ENCODE results near the gene PCYOX1L. TPM values are rescaled to one million over a fixed set of nuclear protein-coding genes. Genes with fewer than 3 reads are reported as not detected.
A peak's percentile ranks its signal among the peaks of the same experiment; 100 is the strongest.
"Not testable (repeated sequence)": the region's sequence is repeated elsewhere in the genome, so short reads cannot be mapped to it uniquely, and the experiment has no call there.

PCYOX1L gene
- total RNA-seq, 1 experiment from 2014 or later, result 2.9 TPM

DNA sequence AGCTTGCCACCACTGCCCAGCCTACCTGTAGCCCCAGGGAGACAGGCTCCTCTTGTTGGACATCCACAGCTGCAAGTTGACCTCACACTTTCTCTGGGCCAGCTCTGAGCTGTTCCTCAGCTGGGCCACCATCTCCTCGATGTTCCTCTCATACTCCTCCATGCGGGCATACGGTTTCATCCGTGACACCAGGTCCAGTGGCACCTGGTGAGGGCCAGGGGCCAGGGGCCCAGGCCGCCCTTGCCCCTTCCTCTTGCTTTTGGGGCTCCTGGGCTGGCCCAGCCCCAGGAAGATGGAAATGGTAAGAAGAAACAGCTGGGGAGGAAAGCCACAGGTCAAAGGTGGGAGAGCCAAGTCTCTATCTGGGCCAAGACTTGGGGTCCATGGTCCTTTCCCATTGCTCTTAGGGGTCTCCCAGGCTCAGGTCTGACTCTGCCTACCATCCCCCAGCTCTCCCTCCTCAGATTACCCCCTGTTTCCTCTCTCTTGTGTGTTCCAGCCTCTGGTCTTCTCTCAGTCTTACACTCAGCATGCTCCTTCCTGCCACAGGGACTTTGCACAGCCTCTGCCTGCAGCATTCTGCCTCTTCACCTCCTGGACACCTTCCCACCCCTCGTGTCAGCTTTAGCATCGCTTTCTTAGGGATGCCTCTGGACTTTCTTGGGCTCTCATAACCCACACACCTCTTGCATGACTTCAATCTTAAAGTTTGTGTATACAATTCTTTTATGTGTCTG is 19.0 kb downstream of the PCYOX1L start:
- in situ Hi-C loops (cut with HindIII; ENCODE audit: low pct_unique_long_range_greater_than_20kb, low sequenced_read_pairs), result no loop called here
- no peak for DNase-seq (ENCODE audit: low read depth, low spot score)

DNA sequence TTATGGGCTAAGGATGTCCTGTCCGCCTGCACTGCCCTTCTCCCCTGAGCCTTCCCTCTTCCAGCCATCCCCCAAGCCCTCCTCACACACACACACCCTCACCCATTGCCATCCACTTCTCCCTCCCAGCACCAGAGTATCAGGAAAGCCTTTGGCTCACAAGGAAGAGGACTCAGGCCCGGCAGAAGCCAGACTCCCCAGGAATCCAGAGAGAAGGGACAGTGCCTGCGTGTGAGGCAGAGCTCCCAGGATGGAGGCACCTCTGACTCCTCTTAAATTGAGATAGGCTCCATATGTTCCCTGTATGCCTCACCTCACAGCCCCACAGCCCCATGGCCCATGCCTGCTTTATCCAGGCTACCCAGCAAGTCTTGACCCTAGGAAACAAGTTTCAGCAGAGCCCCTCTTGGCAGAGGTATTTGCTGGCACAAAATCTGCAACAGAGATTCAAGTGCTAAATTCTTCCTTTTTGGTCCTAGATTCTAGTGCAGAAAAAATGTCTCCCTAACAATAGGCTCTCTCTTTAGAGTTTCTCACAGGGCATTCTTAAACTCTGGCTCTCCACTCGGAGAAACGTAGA is 20.5 kb downstream of the PCYOX1L start:
- no peak for DNase-seq (ENCODE audit: low read depth, low spot score)
- in situ Hi-C loops (cut with HindIII; ENCODE audit: low pct_unique_long_range_greater_than_20kb, low sequenced_read_pairs), result no loop called here

GRCh38 chr5:149379177-149379761 is 21.4 kb downstream of the PCYOX1L start, which contains the start of gene IL17B:
Gene IL17B (minus strand): TSS chr5:149379292. CDS start chr5:149379225, 67 bp downstream.
- in situ Hi-C loops (cut with HindIII; ENCODE audit: low pct_unique_long_range_greater_than_20kb, low sequenced_read_pairs), result no loop called here
- DNase-seq (ENCODE audit: low read depth, low spot score), result no peak

DNA sequence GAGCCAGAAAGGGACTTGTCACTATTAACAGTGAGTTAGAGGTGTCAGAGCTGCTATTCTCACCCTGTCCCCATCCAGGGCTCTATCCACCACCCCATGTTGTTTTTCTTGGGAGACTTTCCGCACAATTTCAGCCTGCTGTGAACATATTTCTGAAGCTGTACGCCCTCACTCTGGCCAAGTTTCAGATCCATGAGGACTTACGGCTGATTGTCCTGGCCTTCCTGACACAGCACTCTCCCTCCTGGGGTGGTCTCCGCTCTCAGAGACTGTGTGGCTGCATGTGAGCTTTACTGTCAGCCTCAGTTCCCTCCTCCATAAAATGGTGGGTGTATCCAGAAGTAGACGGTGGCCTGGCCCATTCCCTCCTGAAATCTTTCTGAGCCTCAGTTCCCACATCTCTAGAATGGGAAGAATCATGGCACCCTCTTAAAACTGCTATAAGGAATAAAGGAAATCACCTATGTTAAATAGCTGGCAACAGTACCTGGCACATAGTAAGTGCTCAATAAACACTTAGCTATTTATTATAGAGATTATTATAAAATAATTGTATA is 22.1 kb downstream of the PCYOX1L start:
- in situ Hi-C loops (cut with HindIII; ENCODE audit: low pct_unique_long_range_greater_than_20kb, low sequenced_read_pairs), result no loop called here
- DNase-seq (ENCODE audit: low read depth, low spot score), result no peak

DNA sequence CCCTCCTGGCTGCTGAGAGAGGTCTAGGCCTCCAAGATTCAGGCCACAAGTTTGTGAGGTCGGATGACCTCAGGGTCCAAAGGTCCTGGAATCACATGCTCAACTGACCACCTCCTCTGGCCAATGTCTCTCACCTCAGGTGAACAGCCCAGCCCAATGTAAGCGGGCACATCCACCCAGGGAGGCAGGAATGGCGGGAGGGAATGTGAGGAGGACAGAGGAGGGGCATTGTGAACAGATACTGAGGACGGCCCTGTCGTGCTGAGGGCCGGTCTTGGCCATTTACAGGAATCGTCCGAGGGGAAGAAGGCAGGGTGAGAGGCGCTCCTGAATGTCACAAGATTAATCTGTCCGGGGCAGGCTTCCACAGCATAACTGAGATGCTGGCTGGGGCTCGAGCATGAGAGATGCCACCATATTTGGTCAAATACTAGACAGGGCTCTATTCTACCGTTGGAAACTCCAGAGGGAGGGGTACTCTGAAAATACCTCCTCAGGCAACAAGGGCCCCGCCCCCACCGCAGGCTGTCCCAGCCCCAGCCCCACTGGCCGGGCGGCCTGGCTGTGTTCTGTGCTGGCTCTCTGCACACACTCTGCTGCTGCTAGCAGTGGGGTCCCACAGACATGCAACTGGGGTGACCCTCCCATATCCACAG is 22.7 kb downstream of the PCYOX1L start:
- DNase-seq (ENCODE audit: low read depth, low spot score), result no peak
- in situ Hi-C loops (cut with HindIII; ENCODE audit: low pct_unique_long_range_greater_than_20kb, low sequenced_read_pairs), result no loop called here

- no peak for DNase-seq (ENCODE audit: low read depth, low spot score)
- in situ Hi-C loops (cut with HindIII; ENCODE audit: low pct_unique_long_range_greater_than_20kb, low sequenced_read_pairs), result no loop called here
Observed at GRCh38 chr5:149381261-149381985, 23.6 kb downstream of the PCYOX1L start.

GRCh38 chr5:149381986-149382338 is 24.1 kb downstream of the PCYOX1L start:
- peak; percentile 69 for DNase-seq (ENCODE audit: low read depth, low spot score)
- in situ Hi-C loops (cut with HindIII; ENCODE audit: low pct_unique_long_range_greater_than_20kb, low sequenced_read_pairs), result no loop called here

- no peak for DNase-seq (ENCODE audit: low read depth, low spot score)
- in situ Hi-C loops (cut with HindIII; ENCODE audit: low pct_unique_long_range_greater_than_20kb, low sequenced_read_pairs), result no loop called here
Observed at GRCh38 chr5:149382517-149383220, 24.8 kb downstream of the PCYOX1L start.

DNA sequence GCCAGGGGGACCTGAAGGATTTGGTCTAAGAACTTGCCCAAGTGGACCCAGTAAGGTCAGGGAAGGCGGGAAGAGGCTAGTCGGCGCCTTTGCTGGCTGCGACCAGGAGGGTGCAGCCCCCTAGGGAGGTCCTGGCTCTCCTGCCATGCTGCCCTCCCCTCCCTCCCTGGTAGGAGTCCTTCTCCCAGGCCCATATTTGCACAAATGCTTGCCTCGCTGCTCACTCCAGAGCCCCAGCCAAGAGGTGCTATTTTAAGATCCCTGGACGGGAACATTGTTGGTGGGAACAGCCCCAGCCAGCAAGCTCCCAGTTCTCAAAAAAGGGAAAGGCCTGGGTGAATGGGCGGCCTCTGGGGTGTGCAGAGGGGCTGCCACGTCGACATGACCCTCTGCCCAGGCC is 25.6 kb downstream of the PCYOX1L start:
- in situ Hi-C loops (cut with HindIII; ENCODE audit: low pct_unique_long_range_greater_than_20kb, low sequenced_read_pairs), result no loop called here
- DNase-seq (ENCODE audit: low read depth, low spot score), result no peak

DNA sequence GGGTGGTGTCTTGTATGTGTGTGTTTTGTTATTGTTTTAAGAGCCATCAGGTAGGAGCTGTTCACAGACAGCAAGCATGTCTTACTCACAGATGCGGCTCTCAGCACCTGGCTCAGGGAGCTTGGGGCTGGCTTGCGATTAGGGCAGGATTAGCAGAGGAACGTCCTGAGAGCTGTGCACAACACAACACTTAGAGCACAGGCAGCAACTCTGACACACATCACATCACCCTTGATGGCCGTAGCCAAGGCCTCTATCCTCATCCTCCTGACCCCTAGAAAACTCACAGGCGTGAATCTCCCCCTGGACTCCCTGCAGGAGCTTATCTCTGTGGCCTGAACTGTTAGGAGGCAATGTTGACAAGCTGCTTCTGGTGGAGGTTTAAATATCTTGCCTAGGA is 28.3 kb downstream of the PCYOX1L start:
- DNase-seq (ENCODE audit: low read depth, low spot score), result no peak
- in situ Hi-C loops (cut with HindIII; ENCODE audit: low pct_unique_long_range_greater_than_20kb, low sequenced_read_pairs), result no loop called here

DNA sequence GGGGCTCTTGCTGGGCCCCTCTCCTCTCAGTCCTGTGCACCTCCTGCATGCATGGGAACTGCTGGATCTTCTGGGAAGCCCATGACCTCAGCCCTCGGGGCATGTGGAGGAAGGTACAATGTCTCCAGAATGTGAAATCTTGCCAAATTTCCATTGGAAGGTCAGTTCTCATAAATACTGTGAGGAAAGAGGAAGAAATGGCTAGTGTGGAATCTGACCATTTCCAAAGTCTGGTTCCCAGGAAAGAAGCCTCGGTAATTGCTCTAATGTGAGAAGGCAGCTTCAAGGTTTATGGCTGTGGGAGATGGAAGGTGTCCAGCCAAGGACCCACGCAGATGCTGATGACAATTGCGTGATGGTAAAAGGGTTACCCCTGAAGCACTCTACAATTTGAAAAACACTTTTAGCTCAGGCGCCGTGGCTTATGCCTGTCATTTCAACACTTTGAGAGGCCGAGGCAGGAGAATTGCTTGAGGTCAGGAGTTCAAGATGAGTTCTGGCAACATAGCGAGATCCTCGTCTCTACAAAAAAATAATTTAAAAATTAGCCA is 29.3 kb downstream of the PCYOX1L start:
- no peak for DNase-seq (ENCODE audit: low read depth, low spot score)
- in situ Hi-C loops (cut with HindIII; ENCODE audit: low pct_unique_long_range_greater_than_20kb, low sequenced_read_pairs), result no loop called here

DNA sequence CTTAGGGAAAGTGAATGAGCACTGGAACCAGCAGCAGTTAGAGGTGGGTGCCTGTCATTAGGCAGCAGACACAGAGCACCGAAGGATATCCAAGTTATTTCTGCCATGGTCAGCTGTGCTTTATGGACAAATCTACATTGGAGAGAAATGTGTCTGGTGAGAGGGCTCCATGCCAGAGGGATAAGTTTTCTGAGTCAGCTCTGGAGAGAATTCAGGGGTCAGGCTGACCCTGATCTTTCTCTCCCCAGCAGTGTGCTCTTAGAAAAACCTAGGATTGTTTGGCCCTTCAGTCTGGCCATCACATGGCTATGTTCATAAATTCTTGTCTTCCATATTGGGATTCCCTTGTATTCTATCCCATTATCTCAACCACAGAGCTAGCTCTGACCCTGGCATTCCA is 30.1 kb downstream of the PCYOX1L start:
- no peak for DNase-seq (ENCODE audit: low read depth, low spot score)
- in situ Hi-C loops (cut with HindIII; ENCODE audit: low pct_unique_long_range_greater_than_20kb, low sequenced_read_pairs), result no loop called here

- in situ Hi-C loops (cut with HindIII; ENCODE audit: low pct_unique_long_range_greater_than_20kb, low sequenced_read_pairs), result no loop called here
- no peak for DNase-seq (ENCODE audit: low read depth, low spot score)
Observed at GRCh38 chr5:149388498-149389190, 30.8 kb downstream of the PCYOX1L start.

DNA sequence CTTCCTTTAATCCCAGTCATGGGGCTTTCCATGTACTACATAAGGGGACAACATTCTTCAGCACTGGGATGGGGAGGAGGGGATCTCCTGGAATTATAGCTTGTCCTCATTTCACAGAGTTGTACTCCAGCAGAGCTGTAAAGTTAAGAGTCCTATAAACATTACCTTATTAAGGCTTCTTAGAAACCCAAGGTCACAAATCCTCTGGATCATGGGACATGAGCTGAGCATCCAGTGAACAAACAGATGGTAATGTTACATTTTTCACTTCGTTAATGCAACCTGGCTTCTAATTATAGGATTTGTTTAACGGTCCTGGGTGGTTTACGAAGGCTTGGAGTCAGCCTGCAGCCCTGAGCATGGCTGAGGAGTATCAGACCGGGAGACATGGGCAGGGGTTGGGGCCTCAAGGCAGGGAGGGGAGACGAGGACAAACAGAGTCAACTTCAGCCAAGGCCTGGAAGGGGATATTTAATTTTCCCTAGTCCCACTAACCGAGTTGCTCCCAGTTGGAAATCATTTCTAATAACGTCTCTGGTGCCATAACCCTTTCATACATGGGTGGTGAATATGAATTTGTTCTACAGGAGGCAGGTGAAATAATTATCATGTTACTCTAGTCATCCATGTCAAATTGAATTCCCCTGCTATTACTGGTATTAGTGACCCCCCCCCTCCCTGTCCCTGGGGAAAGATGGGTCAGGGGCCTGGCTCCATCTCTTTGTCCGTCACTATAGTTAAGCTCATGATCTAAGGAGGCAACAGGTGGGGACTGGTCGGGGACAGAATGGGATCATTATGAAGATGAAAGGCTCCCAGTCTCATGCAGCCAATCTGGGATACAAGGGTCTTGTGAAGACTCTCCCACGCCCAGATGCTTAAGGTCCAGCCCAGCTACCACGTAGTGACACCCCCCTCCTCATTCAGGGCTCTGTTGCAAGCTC is 32.0 kb downstream of the PCYOX1L start:
- in situ Hi-C loops (cut with HindIII; ENCODE audit: low pct_unique_long_range_greater_than_20kb, low sequenced_read_pairs), result no loop called here
- no peak for DNase-seq (ENCODE audit: low read depth, low spot score)

- in situ Hi-C loops (cut with HindIII; ENCODE audit: low pct_unique_long_range_greater_than_20kb, low sequenced_read_pairs); DNase-seq (ENCODE audit: low read depth, low spot score): not testable (repeated sequence)
Observed at GRCh38 chr5:149391076-149391475, 33.2 kb downstream of the PCYOX1L start.
